ENCODE results near the gene RTKN2.

- TF ChIP-seq EZH2phosphoT487 (conservative IDR thresholded peaks at IDR 0.05; ENCODE audit: low read length) = no peak
- TF ChIP-seq, protein P1, sequence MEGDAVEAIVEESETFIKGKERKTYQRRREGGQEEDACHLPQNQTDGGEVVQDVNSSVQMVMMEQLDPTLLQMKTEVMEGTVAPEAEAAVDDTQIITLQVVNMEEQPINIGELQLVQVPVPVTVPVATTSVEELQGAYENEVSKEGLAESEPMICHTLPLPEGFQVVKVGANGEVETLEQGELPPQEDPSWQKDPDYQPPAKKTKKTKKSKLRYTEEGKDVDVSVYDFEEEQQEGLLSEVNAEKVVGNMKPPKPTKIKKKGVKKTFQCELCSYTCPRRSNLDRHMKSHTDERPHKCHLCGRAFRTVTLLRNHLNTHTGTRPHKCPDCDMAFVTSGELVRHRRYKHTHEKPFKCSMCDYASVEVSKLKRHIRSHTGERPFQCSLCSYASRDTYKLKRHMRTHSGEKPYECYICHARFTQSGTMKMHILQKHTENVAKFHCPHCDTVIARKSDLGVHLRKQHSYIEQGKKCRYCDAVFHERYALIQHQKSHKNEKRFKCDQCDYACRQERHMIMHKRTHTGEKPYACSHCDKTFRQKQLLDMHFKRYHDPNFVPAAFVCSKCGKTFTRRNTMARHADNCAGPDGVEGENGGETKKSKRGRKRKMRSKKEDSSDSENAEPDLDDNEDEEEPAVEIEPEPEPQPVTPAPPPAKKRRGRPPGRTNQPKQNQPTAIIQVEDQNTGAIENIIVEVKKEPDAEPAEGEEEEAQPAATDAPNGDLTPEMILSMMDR (IDR thresholded peaks at IDR 0.05; ENCODE audit: insufficient read depth, low read length, poor library complexity, severe bottlenecking) = no peak
Measured at GRCh38 chr10:62230344-62231121, 38.1 kb downstream of the RTKN2 start.

Data from SU-DHL-6 (cell line).